Ureter (tissue), 1 donor: ENCODE measurements around the gene MEGF6. TPM values are rescaled to one million over a fixed set of nuclear protein-coding genes. Genes with fewer than 3 reads are reported as not detected.

ENCODE experiments used
- DNase-seq: peaks from one replicate; pipeline ENCODE4 v3.0.0-alpha.2; 2020; ENCODE audit warnings: low spot score
- total RNA-seq: library from RNA; stranded (reverse); gene quantifications from one replicate; pipeline ENCODE4 v1.2.4, GENCODE V29; 2023
- donor health status: DM: yes; HTN: yes; CAD: no.

Gene MEGF6
- total RNA-seq, 1 donor from 2014 or later = 22.2 TPM

DNA sequence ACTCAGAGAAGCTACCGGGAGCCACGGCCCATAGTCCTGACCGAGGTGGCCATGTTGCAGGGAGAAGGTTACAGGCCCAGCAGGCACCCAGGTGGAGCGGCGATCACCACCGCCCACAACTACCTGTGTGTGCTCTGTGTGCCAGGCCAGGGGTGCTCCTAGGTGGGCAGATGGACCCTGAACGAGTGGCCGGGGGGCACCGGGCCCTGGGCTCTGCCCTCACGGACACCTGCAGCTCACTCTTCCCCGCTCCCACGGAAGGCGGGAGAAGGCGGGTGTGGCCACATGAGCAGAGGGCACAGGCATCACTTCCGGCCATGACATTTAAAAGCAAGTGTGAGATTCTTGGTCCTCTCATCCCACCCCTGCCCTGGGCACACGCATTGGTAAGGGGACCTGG, 73.9 kb downstream of the MEGF6 start:
- DNase-seq = no peak

DNA sequence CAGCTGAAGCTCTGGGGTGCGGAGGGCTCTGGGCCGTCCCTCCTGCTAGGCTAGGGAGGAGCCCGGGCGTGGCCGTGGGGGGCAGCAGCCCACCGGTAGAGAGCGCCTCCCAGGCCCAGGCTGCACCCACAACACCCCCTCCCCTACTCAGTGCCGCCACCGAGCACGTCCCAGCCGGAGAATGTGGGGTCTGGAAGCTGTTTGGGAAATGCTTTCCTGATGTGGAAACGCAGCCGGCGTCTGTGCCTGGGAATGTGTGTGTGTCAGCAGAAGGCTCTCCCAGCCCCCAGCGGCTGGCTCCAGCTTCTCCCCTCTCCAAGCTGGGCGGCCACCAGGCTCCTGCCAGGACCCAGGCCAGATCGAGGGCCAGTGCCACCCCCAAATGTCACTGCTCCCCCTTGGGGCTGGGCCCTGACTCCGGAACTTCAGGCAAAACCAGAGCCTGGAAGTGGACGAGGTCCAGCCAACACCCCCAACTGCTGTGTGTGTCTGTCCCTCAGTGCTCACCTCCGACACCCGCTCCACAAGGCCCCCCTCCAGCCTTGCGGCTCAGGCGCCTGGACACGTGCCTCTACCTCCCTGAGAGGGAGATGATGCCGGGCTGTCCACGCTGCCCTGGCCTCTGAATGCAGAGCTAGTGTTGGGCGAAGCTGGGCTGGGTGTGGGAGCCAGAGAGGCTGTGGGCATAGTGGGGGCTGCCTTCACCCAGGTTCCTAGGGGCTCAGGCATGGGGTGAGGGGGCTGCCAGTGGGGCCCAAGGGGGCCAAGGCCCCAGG, 74.7 kb downstream of the MEGF6 start:
- DNase-seq = no peak

DNA sequence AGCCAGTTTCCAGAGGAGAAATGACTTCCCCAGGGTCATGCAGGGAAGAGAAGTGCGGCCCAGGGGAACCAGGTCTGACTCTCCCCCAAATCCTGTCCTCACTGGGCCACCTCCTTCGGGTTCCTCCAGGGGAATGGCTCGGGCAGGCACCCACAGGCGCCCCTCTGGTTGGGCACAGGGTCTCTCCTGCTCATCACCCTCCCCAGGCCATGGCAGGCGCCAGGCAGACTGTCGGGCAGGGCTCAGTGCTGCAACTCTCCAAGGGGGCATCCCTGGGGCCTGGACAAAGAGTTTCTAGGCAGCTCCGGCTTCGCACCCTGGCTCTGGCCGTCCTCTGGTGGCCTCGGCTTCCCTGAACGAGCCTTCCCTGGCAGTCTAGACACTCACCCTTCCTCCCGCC, 75.6 kb downstream of the MEGF6 start:
- DNase-seq = no peak

DNA sequence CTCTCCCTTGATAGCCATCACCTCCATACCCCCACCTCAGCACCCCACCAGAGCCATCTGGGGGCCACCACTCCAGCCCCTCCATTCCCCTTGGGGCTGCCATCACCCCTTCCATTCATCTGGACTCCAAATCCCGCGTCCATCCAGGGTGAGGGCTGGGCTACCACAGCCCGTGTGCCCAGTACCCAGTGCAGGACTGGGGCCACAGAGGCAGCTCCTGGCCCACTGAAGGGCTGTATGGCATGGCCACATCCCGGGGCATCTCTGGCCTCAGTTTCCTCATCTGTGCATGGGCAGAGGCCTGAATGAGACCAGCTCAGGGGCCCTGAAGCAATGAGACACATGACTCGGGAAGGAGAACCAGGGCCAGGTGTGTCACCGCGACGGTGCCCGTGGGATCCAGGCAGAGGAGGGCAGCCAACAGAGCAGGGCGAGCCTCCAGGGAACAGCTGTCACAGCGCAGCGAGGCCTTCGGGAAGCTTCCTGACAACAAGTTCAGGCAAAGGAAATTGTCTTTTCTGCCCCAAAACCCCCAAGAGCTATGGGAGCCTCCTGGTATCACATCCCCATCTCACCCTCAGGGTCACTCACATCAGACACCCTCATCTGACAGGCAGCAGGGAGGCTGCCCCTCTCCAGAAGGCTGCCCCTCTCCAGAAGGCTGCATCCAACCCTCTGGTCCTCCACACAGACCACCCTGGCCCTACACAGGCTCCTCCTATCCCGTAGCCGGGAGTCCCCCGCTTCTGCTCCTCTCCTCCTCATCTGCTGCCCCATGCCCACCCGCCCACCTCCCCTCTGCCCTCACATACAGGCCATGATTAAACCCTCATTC, 76.3 kb downstream of the MEGF6 start:
- DNase-seq = no peak

DNA sequence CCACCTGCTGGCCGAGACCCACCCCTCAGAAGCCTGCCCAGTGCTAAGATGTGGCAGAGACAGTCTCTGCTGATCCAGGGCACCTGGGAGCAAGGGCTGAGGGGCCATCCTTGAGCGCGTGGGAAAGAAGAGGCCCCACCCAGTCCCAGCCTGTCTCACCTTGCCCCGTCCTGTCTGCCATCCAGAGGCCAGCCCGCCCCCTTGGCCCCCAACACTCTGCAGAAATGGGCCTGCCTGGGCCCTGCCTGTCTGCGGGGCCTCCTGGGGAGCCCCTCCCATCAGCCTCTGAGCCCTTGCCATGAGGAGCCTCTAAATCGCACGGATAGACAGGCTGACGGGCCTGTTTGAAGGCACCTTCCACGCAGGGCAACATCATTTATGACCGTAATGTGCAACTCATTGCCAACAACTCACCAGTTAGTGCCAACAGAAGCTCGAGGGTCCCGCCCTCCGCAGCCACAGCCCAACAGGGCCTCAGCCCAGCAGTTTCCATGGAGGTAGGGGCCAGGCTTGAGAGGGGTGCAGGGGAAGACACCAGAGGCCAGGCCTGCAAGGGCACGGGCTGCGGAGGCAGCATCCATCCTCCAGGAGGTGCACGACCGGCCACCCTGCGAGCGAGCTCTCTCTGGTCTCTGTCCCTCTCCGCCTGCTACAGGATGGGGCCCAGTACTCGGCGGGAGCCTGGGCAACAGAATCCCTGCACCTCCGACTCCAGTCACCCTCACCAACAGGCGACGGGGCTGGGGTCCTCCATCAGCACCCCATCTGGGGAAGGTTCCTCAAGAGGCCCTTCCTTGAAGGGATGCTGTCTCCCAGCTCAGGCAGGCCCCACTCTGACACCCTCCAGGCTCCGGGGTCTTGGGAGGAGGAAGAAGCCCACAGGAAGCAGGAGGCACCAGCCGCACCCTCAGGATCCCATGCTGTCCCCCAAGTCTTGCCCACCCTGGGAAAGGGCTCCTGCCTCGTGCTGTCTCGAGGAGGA, 78.0 kb downstream of the MEGF6 start:
- no peak for DNase-seq

DNA sequence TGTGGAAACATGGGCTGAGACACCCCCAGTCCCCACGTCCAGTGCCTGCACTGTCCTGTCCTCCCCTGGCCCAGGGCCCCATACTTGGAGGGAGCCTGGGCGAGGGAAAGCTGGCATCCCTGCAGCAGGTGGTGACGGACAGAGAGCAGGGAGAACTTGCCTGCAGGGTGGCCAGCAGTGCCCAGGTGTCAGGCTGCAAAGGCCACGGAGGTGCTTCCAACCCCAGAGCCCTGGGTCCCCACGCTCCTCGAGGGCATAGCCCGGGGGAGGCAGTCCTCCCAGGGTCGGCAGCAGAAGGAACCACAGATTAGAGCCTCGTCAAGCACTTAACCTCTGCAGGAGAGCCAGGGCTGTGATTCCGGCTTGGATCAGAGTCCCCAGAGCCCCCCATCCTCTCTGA, 79.4 kb downstream of the MEGF6 start:
- no peak for DNase-seq

DNA sequence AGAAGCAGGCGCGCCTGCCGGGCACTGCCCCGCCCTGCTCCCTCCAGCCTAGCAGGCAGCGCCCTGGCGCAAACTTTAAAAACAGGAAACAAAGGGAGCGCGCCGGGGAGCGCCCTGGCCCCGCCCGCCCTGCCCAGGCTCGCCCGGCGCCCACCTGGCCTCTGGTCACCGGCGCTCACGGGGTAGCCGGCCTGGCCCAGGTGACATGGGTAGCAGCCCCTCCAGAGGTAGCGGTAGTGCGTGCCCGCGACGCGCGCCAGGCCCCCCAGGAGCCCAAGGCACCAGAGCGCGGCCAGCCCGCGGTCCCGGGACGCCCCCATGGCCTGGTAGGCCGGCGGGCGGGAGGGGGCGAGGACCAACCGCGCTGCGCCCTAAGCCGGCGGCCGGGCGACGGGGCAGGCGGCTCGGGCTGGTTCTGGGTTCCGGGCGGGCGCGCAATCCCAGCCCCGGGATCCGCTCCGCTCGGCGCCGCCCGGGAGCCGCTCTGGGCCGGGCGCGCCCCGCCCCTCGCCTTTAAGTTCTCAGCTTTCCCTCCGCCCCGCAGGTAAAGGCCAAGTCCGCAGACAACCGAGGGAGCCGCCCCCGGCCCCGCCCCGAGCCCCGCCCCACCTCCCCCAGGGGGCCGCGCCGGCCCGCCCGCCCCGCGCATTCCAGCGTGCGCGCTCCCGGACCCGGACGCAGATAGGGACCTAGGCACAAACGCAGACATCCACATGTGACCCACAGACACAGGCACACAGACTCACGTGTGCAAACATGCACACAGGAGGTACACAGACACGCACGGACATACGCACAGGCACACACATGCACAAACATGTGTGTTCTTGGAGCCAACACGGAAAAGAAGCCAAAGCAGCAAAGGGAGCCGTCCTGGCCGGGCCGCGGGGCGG, 80.1 kb downstream of the MEGF6 start:
- DNase-seq = peak; percentile 85

DNA sequence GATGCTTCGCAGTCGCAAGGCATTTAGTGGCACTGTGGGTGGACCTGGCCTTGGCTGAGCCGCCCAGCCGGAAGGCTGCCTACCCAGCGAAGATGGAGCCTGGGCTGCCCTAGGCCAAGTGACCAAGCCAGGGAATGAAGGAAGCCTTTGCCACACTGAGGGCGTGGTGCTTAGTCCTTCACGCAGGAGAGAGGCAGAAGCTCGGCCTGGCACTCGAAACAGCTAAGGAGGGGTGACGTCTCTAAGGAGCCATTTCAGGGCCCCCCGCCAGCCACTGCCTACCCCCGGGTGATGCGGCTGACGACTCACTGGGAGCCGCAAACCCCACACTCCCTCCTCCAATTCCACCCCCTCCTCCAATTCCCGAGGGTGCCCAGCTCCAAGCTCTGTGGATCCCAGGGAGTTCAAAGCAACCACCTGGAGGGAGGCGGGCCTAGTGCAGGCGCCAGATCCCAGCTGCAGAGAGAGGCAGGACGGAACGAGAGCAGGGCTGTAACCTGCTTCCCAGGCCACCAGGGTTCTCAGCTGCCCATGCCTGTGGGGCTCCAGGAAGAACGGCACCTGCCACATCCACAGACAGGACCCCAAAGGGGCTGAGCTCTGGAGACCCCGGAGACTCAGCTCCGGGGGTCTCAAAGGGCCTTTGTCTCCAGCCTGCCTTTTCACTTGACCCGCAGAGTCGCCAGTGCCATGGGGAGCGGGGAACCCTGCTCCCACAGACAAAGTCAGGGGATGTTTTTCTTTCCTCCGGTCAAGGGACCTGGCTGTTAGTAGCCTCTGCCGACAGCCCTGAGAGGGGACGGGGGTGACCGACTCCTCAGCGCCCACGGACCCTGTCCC, 81.0 kb downstream of the MEGF6 start:
- DNase-seq = no peak

DNA sequence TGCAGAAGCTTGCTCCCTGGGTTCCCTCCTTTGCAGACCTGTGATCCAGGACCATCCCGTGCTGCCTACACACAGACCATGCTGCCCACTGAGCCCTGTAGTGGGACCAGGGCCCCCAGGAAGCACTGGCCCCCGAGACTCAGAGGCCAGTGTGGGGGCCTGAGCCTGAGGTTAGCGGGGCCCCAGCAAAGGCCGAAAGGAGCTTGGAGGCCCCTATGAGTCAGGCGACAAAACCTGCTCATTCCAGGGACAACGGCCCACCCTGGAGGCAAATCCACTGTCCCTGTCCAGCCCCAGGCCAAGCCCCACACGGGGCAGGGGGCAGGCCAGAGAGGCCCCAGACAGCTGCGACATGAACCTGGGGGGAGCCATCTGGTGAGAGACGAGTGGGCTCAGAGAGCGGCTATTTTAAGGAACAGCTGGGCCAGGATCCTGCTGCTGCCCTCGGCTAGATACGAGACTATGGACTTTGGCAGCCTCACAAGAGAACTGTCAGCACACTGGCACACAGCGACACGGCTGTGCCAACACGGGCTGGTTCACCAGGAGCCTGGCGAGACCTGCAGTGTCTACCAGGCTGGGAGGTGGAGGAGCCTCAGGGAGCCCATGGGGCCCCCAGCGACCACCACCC, 82.1 kb downstream of the MEGF6 start:
- no peak for DNase-seq

DNA sequence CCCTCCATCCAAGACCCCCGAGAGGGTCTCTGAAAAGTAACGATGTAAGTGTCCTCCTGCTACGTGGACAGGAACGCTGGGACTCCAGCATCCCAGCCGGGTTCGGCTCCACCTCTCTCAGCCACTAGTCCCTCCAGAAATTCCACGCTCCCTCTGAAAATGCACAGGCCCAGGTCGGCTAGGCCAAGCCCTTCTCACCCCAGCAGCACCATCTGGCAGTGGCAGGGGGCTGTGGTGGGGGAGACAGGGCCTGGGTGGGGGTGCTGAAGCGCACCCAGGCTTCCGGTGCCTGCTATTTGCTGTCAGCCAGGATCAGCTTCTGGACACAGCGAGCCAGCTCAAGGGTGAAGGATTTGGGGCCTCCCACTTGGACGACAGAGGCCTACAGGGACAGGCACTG, 83.5 kb downstream of the MEGF6 start:
- DNase-seq = no peak

DNA sequence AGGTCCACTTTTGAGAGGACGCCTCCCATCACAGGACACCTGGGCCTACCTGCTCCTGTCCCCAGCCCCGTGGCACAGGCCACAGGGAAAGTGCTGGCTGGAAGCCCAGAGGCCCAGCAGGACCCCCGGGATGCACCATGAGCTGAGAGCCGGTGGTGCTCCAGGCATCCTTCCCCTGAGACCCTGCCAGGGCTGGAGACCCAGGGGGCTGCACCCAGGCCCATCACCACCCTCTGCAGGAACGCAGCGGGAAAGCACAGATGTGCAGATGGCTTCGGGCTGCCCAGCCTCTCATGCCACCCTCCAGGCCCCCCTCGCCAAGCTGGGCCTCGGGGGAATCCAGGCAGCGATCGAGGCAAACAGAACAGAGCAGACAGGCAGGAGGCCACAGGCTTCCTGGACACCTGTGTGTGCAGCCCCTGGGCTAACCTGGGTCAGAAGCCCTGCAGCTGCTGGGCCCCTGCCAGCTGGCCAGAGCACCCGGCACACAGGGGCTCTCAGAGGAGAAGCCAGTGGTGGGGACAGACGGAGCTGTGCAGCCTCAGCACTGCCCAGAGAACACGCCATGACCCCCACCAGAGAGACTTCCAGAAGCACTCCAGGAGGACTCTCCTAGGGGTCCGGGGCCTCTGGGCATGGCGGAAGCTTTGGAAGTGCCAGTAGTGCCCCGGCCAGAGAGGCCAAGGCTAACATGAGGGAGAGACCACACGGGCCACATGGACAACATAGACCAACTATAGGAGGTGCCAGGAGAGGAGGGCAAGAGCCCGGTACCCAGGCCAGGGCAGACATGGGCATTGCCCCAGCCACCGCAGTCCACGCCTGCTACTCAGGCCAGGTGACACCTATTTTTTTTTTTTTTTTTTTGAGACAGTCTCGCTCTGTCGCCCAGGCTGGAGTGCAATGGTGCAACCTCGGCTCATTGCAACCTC, 85.5 kb downstream of the MEGF6 start:
- DNase-seq = no peak

DNA sequence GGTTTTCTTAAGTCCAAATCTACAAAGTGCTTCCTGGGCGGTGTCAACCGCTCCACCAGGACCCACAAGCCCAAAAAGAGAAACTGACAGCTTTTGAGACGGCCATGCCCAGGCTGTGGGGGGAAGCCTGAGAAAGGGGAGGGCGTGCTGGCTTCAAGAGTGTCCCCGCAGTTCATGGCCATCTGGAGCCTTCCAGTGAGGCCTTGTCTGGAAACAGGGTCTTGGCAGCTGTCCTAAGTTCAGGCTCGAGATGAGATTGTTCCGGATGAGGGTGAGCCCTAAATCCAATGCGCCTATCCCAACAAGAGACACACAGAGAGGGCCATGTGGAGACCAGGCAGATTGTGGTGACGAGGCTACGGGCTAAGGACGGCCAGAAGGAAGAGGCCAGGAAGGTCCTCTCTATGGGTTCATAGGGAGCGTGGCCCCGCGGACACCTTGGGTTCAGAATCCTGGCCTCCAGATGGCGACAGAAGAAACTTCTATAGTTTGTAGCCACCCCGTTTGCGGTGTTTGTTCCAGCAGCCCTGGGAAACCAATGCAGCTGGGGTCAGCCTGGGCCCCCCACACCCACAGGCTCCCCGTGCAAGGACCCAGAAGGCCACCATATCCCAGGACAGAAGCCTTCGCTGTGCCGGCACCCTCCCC, 86.6 kb downstream of the MEGF6 start:
- DNase-seq = no peak

DNA sequence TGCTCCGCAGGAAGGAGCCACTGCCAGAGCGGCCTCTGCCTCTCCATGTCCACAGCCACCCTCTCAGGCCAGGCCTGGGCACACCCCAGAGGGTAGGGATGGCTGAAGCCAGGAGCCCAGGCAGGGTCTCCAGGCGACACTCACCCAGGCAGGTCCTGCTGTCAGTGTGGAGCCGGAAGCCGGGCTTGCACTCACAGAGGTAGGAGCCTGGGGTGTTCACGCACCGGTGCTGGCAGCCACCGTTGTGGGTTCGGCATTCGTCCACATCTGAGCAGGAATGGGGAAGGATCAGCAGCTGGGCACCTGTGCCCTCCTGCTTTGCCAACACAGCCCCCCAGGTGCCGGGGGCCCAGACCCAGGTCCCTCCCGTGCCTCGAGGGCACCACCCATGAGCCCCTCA, 87.3 kb downstream of the MEGF6 start:
- DNase-seq = no peak

DNA sequence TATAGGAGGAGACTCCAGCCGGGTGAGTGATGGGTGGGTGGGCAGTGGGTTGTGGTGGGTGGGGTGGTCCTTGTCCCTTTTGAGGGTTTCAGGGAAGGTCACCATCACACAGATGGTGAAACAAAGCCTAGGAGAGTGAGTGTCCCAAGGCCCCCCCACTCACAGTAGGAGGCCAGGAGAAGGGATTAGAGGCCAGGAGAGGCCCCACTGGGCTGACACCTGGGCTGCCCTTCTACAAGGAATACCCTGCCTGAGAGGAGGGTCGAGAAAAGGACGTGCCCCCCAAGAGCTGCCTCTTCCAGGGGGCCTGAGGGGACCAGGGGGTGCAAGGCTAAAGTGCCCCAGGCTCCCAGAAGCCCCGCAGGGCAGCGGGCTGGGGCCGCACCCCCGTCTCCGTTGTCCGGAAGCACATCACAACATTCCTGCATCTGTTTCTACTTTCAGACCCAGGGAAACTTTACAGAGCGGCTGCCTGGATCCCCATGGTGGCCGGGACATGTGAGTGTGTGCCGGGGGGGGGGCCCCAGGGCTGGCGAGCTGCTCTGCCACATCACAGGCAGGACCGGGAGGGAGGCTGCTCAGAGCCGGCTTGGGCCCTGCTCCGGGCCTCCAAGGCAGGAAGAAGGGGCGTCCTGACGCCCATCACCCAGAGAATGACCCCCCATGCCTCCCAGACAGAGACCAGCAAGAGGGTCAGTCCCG, 88.6 kb downstream of the MEGF6 start:
- DNase-seq = no peak

DNA sequence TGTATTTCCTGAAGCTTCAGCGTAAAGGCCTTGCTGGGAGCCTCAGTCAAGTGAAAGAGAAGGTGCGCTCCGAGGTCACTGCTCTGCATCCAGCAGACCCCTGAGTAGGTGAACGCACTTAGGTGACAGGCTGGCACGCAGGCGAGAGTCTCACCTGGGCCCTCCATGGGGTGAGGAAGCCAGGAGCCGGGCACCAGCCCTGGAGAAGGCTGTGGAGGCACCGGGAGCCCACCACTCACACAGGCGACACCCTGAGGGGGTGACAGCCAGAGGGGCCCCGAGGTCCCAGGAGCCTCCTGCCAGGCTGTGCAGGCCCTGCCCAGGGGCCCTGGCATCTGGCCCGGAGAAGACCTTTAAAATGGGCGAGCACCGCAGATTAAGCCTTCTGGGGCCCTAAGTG, 89.2 kb downstream of the MEGF6 start:
- DNase-seq = no peak

DNA sequence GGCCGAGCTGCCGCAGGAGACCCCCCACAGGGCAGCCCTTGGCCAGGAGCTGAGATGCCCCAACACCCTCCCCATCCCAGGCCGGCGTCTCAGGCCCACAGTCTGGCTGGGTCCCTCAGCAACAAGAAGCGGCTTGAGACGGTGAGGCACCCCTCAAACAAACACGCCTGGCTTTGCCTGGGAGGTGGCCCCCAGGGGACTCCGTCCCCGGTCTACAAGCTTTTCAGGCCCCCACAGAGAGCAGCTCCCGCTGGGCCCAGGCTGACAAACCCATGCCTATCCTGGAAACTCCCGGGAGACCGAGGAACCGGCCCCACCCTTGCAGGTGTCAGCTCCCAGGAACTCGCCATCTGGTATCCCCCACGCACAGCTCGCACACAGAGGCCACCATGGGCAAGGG, 89.9 kb downstream of the MEGF6 start:
- DNase-seq = no peak
